Ovary (tissue), 9 donors: ENCODE results near the gene NOTCH1. TPM values are rescaled to one million over a fixed set of nuclear protein-coding genes. Genes with fewer than 3 reads are reported as not detected.

Experiments used
- DNase-seq, 5 donors: peaks; one replicate each; pipeline ENCODE4 v3.0.0-alpha.2; 2019 to 2020
- H3K27ac ChIP-seq, 2 donors: fragments of 200-600 bp; one replicate each; pipeline versions ENCODE4 v1.5.1 to v1.8.0; 2019 to 2022
- H3K27me3 ChIP-seq: fragments of 200-600 bp; one replicate; pipeline ENCODE4 v1.8.0; 2022
- H3K36me3 ChIP-seq: fragments of 200-600 bp; sonication (generic); one replicate; pipeline ENCODE4 v1.5.1; 2019
- H3K4me1 ChIP-seq: one replicate; pipeline ENCODE4 v1.8.1; 2013; ENCODE audit warnings: mild to moderate bottlenecking, moderate library complexity; ENCODE audit not compliant: insufficient read depth
- H3K4me3 ChIP-seq: fragments of 200-600 bp; sonication (generic); one replicate; pipeline ENCODE4 v1.5.1; 2017
- H3K9me3 ChIP-seq, 2 donors: fragments of 200-600 bp in 1 of 2; sonication (generic) in 1 of 2; one replicate each; pipeline versions ENCODE4 v1.5.1 to v1.8.1; 2013 to 2019; ENCODE audit warnings: mild to moderate bottlenecking in 1 of 2, moderate library complexity in 1 of 2
- EP300 ChIP-seq: sonication (generic); formaldehyde crosslinking; IDR thresholded peaks from one replicate; pipeline ENCODE4 v1.6.1; 2017; ENCODE audit warnings: antibody characterized with exemption
- POLR2A ChIP-seq: fragments of 450-650 bp; IDR thresholded peaks from one replicate; pipeline ENCODE4 v1.6.1; 2017; ENCODE audit warnings: antibody characterized with exemption, mild to moderate bottlenecking, moderate library complexity
- WGBS, 3 donors: extraction: QIAGEN DNeasy Blood & Tissue Kit in 1 of 3; methylation state at CpG; one replicate each; pipeline versions ENCODE4 v1.1.5 to v1.1.7; 2013 to 2017; 5-methylcytosine and 5-hydroxymethylcytosine counted together
- intact Hi-C, 4 donors: fragments of 100-400 bp; cut with DNase I; formaldehyde crosslinking; loops; one replicate each; pipeline versions ENCODE4 v1.11.0 to v1.15.1; 2022 to 2023
- polyA plus RNA-seq, 2 donors: library from polyadenylated mRNA; stranded (reverse); fragments of 200-250 nt in 1 of 2; fragments of 350-450 nt in 1 of 2; fragmentation: Illumina TruSeq in 1 of 2; extraction: RNeasy Lipid Tissue Mini Kit (QIAGEN cat#74804) in 1 of 2; gene quantifications; one replicate each; pipeline ENCODE4 v1.2.3, GENCODE V29; 2013 to 2014
- total RNA-seq, 7 donors: library from RNA; depleted of rRNA in 2 of 7; stranded (reverse); fragments of >200 nt in 2 of 7; fragmentation: NEBNext Ultra II Directional in 3 of 7; extraction: Animal tissue kit (Norgen Biotek cat#: 25700) in 3 of 7; gene quantifications; one replicate each; pipeline versions ENCODE4 v1.1.0 to v1.2.4, GENCODE V29; 2016 to 2023
- TF ChIP-seq, protein P1 (sequence below), 3 donors: fragments of 450-650 bp in 2 of 3; fragments of 200-600 bp in 1 of 3; IDR thresholded peaks; one replicate each; pipeline versions ENCODE4 v1.5.1 to v1.8.0; 2016 to 2022; ENCODE audit warnings: antibody characterized with exemption in 3 of 3, mild to moderate bottlenecking in 1 of 3
- donor health status: DM: no; HTN: no; CAD: no; lungs with moderate emphysema.
- donor health status: DM: no; HTN: no; CAD: no.
- donor health status: Bipolar disorder and iron deficiency.
- donor health status: DM: yes; HTN: yes; CAD: no.
- donor health status: DM: no; HTN: no; CAD: no.
- donor health status: DM: yes; HTN: yes; CAD: no.

NOTCH1 gene
- total and polyA plus RNA-seq, 9 donors = 2.5 to 30.9 (median 17.1) TPM

DNA sequence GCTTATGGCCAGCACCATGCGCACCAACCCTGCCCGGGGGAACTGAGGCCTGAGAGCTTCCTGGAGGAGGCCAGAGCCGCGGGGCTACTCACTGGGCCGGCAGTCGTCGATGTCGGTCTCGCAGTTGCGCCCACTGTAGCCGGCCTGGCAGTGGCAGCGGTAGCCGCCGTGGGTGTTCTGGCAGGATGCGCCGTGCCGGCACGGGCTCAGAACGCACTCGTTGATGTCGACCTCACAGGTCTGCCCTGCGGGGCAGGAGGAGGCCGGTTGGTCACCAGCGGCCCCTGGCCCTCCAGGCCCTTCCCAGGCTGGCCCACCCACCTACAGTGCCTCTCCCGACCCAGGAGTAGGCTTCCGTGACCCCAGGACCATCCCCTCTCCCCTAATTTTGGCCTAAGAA lies 35.3 kb downstream of the NOTCH1 start:
- WGBS, 3 donors = 92 to 94% (median 92%) methylated on average over 21 to 26 of the region's 26 CpGs
- no peak for DNase-seq
- intact Hi-C loops = no loop called here
- Histone ChIP-seq H3K27ac (no peak overlapping the region), H3K9me3 (no peaks in the 10 kb centered on the region), H3K27me3 (no peaks in the 10 kb centered on the region), H3K4me1 (no peaks in the 10 kb centered on the region), H3K4me3 (no peak overlapping the region), H3K36me3 (no peaks in the 10 kb centered on the region)
- TF ChIP-seq, protein P1, sequence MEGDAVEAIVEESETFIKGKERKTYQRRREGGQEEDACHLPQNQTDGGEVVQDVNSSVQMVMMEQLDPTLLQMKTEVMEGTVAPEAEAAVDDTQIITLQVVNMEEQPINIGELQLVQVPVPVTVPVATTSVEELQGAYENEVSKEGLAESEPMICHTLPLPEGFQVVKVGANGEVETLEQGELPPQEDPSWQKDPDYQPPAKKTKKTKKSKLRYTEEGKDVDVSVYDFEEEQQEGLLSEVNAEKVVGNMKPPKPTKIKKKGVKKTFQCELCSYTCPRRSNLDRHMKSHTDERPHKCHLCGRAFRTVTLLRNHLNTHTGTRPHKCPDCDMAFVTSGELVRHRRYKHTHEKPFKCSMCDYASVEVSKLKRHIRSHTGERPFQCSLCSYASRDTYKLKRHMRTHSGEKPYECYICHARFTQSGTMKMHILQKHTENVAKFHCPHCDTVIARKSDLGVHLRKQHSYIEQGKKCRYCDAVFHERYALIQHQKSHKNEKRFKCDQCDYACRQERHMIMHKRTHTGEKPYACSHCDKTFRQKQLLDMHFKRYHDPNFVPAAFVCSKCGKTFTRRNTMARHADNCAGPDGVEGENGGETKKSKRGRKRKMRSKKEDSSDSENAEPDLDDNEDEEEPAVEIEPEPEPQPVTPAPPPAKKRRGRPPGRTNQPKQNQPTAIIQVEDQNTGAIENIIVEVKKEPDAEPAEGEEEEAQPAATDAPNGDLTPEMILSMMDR (IDR thresholded peaks at IDR 0.05) = no peak
- TF ChIP-seq POLR2A (no peak), EP300 (no peak)

DNA sequence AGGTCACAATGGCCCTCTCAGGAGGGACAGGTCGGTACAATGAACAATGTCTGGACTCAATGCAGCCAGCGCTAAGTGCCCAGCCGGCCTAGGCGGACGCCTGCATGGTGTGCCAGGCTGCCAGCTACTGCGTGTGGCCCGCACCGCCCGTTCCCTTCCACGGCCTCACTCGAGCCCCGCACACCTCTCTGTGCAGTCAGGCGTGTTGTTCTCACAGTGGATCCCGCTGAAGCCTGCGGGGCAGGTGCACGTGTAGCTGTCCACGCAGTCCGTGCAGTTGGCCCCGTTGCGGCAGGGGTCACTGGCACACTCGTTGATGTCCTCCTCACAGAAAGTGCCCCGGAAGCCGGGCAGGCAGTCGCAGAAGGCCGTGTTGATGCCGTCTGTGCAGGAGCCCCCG lies 36.3 kb downstream of the NOTCH1 start:
- no peaks in the 10 kb centered on the region for H3K9me3 ChIP-seq
- intact Hi-C loops = no loop called here
- H3K27ac ChIP-seq = no peak overlapping the region
- no peak for TF ChIP-seq EP300
- TF ChIP-seq, protein P1 (IDR thresholded peaks at IDR 0.05) = no peak
- no peak for TF ChIP-seq POLR2A
- H3K4me1 ChIP-seq = no peaks in the 10 kb centered on the region
- no peaks in the 10 kb centered on the region for H3K36me3 ChIP-seq
- no peaks in the 10 kb centered on the region for H3K27me3 ChIP-seq
- no peak for DNase-seq
- WGBS, 3 donors = 90 to 94% (median 92%) methylated on average over 27 of the region's 27 CpGs
- H3K4me3 ChIP-seq = no peak overlapping the region

DNA sequence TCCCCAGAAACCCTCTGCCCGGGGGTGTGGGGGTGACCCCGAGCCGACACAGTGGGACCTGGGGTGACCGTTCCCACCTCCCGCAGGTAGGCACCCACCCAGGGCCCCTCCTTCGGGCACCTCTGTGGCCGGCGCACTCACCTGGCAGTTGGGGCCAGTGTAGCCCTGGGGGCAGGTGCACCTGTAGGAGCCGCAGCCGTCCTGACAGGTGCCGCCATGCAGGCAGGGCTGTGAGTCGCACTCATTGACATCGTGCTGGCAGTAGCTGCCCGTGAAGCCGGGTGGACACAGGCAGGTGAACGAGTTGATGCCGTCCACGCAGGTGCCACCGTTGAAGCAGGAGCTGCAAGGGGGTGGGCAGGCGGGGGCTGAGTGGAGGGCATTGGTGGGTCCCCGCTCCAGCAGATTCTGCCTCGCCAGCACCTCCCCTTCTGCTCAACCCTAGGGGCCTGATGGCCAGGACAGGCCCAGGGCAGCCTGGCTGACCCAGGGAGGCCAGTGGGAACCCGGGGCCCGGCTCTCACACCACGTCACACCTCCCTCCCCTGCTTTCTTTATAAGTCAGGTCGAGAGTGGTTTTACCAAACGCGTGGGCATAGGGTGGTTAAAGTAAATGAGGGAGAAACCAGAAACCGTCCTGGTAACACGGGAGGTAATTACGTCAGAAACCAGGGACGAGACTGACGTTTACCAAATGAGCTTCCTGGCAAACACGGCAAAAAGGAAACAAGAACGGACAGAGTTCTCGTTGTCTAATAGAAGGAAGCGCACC lies 36.9 kb downstream of the NOTCH1 start:
- no peaks in the 10 kb centered on the region for H3K4me1 ChIP-seq
- H3K27me3 ChIP-seq = no peaks in the 10 kb centered on the region
- DNase-seq = no peak
- no peaks in the 10 kb centered on the region for H3K9me3 ChIP-seq
- 89 to 92% (median 91%) methylated on average over 37 of the region's 37 CpGs for WGBS, 3 donors
- intact Hi-C loops = no loop called here
- no peaks in the 10 kb centered on the region for H3K36me3 ChIP-seq
- no peak overlapping the region for H3K27ac ChIP-seq
- no peak overlapping the region for H3K4me3 ChIP-seq
- TF ChIP-seq POLR2A = no peak
- no peak for TF ChIP-seq EP300
- TF ChIP-seq, protein P1 (IDR thresholded peaks at IDR 0.05) = no peak

DNA sequence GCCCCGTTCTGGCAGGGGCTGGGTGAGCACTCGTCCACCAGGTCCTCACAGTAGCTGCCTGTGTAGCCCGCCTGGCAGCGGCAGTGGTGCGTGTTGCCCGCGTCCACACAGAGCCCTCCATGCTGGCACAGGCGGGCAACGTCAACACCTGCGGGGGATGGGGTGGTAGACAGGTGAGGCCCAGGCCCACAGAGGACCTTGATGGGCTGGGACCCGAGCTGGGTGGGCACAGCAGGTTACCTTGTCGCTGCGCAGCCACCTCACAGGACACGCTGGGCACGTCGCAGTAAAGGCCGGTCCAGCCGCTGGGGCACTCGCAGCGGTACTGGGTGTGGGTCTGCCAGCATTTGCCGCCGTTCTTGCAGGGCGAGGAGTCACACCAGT lies 37.9 kb downstream of the NOTCH1 start:
- intact Hi-C loops = no loop called here
- WGBS, 3 donors = 93 to 97% (median 94%) methylated on average over 23 of the region's 23 CpGs
- no peaks in the 10 kb centered on the region for H3K36me3 ChIP-seq

More for the DNA sequence above, 37.9 kb downstream of the NOTCH1 start:
- Histone ChIP-seq H3K4me3 (no peak overlapping the region), H3K27ac (no peak overlapping the region), H3K9me3 (no peaks in the 10 kb centered on the region), H3K27me3 (no peaks in the 10 kb centered on the region), H3K4me1 (no peaks in the 10 kb centered on the region)
- no peak for DNase-seq
- no peak for TF ChIP-seq EP300
- TF ChIP-seq, protein P1 (IDR thresholded peaks at IDR 0.05) = no peak
